Calu3 (cell line): ENCODE measurements around the gene GALR1. TPM values are rescaled to one million over a fixed set of nuclear protein-coding genes. Genes with fewer than 3 reads are reported as not detected.
A peak's percentile ranks its signal among the peaks of the same experiment; 100 is the strongest.

Experiments
- Bru-seq: library from RNA; stranded (reverse); fragments of 400-500 nt; gene quantifications from one replicate; lab custom pipeline; 2021; lab: Mats Ljungman, UMichigan
- BruChase-seq, 2 experiments: library from RNA; stranded (reverse); fragments of 400-500 nt; gene quantifications; one replicate each; lab custom pipeline; 2021; lab: Mats Ljungman, UMichigan
- BruUV-seq: library from RNA; stranded (reverse); fragments of 400-500 nt; replicated peaks from 2 replicates; lab custom pipeline; 2021; lab: Mats Ljungman, UMichigan
- CTCF ChIA-PET: fragments of 300-600 bp; sonication (Branson Sonifier 250); formaldehyde crosslinking; loops from one replicate; lab custom pipeline; 2022; ENCODE audit warnings: antibody characterized with exemption; lab: Charles Lee
- DNase-seq: peaks from one replicate; pipeline ENCODE4 v3.0.0; 2022
- H3K27ac Mint-ChIP-seq: one replicate; pipeline ENCODE4 v1.8.0; 2022; ENCODE audit warnings: mixed read lengths; ENCODE audit not compliant: unreplicated experiment
- H3K27me3 Mint-ChIP-seq: one replicate; pipeline ENCODE4 v1.8.0; 2022; ENCODE audit warnings: mixed read lengths; ENCODE audit not compliant: unreplicated experiment
- H3K36me3 Mint-ChIP-seq: one replicate; pipeline ENCODE4 v1.8.0; 2022; ENCODE audit warnings: mild to moderate bottlenecking, moderate library complexity, mixed read lengths; ENCODE audit not compliant: insufficient read depth, unreplicated experiment
- H3K4me1 Mint-ChIP-seq: one replicate; pipeline ENCODE4 v1.8.0; 2022; ENCODE audit warnings: mild to moderate bottlenecking, low read depth, mixed read lengths; ENCODE audit not compliant: unreplicated experiment
- H3K4me3 Mint-ChIP-seq: one replicate; pipeline ENCODE4 v1.8.0; 2022; ENCODE audit warnings: mild to moderate bottlenecking, low read depth, moderate library complexity, mixed read lengths; ENCODE audit not compliant: unreplicated experiment
- H3K9me3 Mint-ChIP-seq: one replicate; pipeline ENCODE4 v1.8.0; 2022; ENCODE audit warnings: low read depth, mixed read lengths; ENCODE audit not compliant: unreplicated experiment
- intact Hi-C: fragments of 100-400 bp; cut with micrococcal nuclease; formaldehyde crosslinking; loops from one replicate; pipeline ENCODE4 v1.10.0; 2022; ENCODE audit not compliant: unreplicated experiment
- long read RNA-seq: library from polyadenylated mRNA; stranded (forward); transcript quantifications from one replicate; pipeline ENCODE4 v2.0.0, GENCODE V29; 2022
- total RNA-seq: library from RNA; stranded (reverse); gene quantifications from 2 replicates; pipeline ENCODE4 v1.2.3, GENCODE V29; 2022
- TF ChIP-seq, protein P1 (sequence below): fragments of 200-600 bp; IDR thresholded peaks from one replicate; pipeline ENCODE4 v1.8.0; 2022; ENCODE audit warnings: antibody characterized with exemption; ENCODE audit not compliant: unreplicated experiment

Gene GALR1, protein sequence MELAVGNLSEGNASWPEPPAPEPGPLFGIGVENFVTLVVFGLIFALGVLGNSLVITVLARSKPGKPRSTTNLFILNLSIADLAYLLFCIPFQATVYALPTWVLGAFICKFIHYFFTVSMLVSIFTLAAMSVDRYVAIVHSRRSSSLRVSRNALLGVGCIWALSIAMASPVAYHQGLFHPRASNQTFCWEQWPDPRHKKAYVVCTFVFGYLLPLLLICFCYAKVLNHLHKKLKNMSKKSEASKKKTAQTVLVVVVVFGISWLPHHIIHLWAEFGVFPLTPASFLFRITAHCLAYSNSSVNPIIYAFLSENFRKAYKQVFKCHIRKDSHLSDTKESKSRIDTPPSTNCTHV
- total RNA-seq (not detected in 2 replicates), Bru-seq, nascent RNA (not detected), BruChase-seq, experiment 1, labeled RNA remaining after a 6-hour chase (not detected), BruChase-seq, experiment 2, labeled RNA remaining after a 2-hour chase (not detected)
- long read RNA-seq, result 0 reads

- no peaks in the 10 kb centered on the region for H3K36me3 Mint-ChIP-seq
- no peaks in the 10 kb centered on the region for H3K4me1 Mint-ChIP-seq
- intact Hi-C loops, result no loop called here
- peaks cover 59% of the 10 kb centered on the region for H3K27me3 Mint-ChIP-seq
- H3K9me3 Mint-ChIP-seq, result peaks cover 18% of the 10 kb centered on the region
- no peak within 1 kb of the TSS for H3K27ac Mint-ChIP-seq
- TF ChIP-seq, protein P1, sequence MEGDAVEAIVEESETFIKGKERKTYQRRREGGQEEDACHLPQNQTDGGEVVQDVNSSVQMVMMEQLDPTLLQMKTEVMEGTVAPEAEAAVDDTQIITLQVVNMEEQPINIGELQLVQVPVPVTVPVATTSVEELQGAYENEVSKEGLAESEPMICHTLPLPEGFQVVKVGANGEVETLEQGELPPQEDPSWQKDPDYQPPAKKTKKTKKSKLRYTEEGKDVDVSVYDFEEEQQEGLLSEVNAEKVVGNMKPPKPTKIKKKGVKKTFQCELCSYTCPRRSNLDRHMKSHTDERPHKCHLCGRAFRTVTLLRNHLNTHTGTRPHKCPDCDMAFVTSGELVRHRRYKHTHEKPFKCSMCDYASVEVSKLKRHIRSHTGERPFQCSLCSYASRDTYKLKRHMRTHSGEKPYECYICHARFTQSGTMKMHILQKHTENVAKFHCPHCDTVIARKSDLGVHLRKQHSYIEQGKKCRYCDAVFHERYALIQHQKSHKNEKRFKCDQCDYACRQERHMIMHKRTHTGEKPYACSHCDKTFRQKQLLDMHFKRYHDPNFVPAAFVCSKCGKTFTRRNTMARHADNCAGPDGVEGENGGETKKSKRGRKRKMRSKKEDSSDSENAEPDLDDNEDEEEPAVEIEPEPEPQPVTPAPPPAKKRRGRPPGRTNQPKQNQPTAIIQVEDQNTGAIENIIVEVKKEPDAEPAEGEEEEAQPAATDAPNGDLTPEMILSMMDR, result no peak
- peak within 1 kb of the TSS; percentile 54 for H3K4me3 Mint-ChIP-seq
- CTCF ChIA-PET, result interaction anchor here (1.0 kb wide), 1 partner anchor 182 kb away, joined by 4 read pairs; no protein-coding TSS in a partner anchor
- DNase-seq, result no peak
- BruUV-seq, result no TSS peak
Observed at GRCh38 chr18:77249569-77250500, at the start of gene GALR1. GALR1 (plus strand) TSS chr18:77249848; CDS start chr18:77250549, 701 bp downstream.

GRCh38 chr18:77201506-77201905 is 48.1 kb upstream of the GALR1 start:
- H3K27ac Mint-ChIP-seq, result no peak overlapping the region
- H3K36me3 Mint-ChIP-seq, result no peaks in the 10 kb centered on the region
- TF ChIP-seq, protein P1, result no peak
- H3K9me3 Mint-ChIP-seq, result no peaks in the 10 kb centered on the region
- intact Hi-C loops, result no loop called here
- CTCF ChIA-PET, result no interaction called here
- H3K27me3 Mint-ChIP-seq, result peaks cover 52% of the 10 kb centered on the region
- BruUV-seq, result no TSS peak
- DNase-seq, result no peak
- H3K4me1 Mint-ChIP-seq, result no peaks in the 10 kb centered on the region
- no peak overlapping the region for H3K4me3 Mint-ChIP-seq

DNA sequence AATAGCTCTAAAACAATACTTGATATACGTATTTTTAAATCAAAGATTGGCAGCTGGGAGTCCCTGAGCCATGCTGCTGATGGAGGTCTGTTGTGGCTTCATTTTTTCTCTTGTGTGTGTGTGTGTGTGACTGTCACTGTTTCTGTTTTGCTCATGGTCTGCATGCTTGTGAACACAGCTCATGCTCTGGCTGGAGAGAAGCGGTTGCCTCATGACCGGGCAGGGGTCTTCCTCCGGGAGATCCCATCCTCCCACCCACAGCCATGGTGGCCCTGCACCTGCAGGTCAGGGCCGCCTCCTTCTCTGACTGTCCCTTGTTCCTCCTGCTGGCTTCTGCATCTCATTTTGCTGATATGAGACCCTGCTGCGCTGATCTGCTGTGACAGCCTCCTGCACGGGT is 47.3 kb upstream of the GALR1 start:
- no TSS peak for BruUV-seq
- Mint-ChIP-seq H3K27me3 (peaks cover 52% of the 10 kb centered on the region), H3K9me3 (no peaks in the 10 kb centered on the region), H3K4me1 (peaks cover 1% of the 10 kb centered on the region), H3K36me3 (no peaks in the 10 kb centered on the region), H3K27ac (no peak overlapping the region), H3K4me3 (no peak overlapping the region)
- intact Hi-C loops, result no loop called here
- CTCF ChIA-PET, result interaction anchor here (0.6 kb wide), 1 partner anchor 420 kb away, joined by 4 read pairs; no protein-coding TSS in a partner anchor
- no peak for DNase-seq
- TF ChIP-seq, protein P1, result no peak

DNA sequence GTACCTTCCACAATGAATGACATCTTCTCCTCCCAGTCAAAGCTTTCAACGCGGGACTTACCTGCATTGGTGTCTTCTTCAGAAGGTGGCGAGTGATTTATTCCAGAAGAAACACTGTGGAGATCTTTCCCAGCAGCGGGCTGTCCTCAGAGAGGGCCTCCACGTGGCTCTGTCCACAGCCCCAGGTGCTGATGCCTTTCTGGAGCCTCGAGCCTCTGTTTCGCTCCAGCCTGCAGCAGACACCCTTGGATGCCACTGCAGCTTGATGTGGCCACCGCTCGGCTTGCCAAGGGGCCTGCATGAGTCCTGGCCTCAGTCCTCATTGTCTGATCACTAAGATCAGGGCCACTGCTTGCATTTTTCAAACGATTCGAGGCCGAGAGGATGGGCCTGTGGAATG is 46.6 kb upstream of the GALR1 start:
- Mint-ChIP-seq H3K4me1 (peaks cover 6% of the 10 kb centered on the region), H3K9me3 (no peaks in the 10 kb centered on the region), H3K36me3 (no peaks in the 10 kb centered on the region), H3K27ac (no peak overlapping the region), H3K4me3 (no peak overlapping the region), H3K27me3 (peaks cover 52% of the 10 kb centered on the region)
- intact Hi-C loops, result no loop called here
- no TSS peak for BruUV-seq
- CTCF ChIA-PET, result no interaction called here
- no peak for DNase-seq
- TF ChIP-seq, protein P1, result no peak
